PC-9 (cell line): Measurements from ENCODE around the gene SPATA2. TPM values are rescaled to one million over a fixed set of nuclear protein-coding genes. Genes with fewer than 3 reads are reported as not detected.

Source experiments
- BruUV-seq: library from RNA; stranded (reverse); fragments of 400-500 nt; replicated peaks from 2 replicates; lab custom pipeline; 2021; lab: Mats Ljungman, UMichigan
- CTCF ChIA-PET: fragments of 300-600 bp; sonication (Branson Sonifier 250); formaldehyde crosslinking; loops from one replicate; lab custom pipeline; 2022; ENCODE audit warnings: antibody characterized with exemption; lab: Charles Lee
- POLR2A ChIA-PET: fragments of 300-600 bp; sonication (Branson Sonifier 250); formaldehyde crosslinking; loops from one replicate; lab custom pipeline; 2022; ENCODE audit warnings: antibody characterized with exemption; ENCODE audit not compliant: unreplicated experiment; lab: Charles Lee
- DNase-seq, 2 experiments: peaks; one replicate each; pipeline versions ENCODE4 v3.0.0 to v3.0.0-alpha.2; 2015 to 2022; ENCODE audit warnings: mixed read lengths in 1 of 2
- H2AFZ ChIP-seq: fragments of 200-600 bp; sonication (generic); 2 replicates; pipeline ENCODE4 v1.8.1; 2017; ENCODE audit warnings: antibody characterized with exemption
- H3F3A ChIP-seq: fragments of 200-600 bp; sonication (generic); 2 replicates; pipeline ENCODE4 v1.8.1; 2017; ENCODE audit warnings: antibody characterized with exemption, mild to moderate bottlenecking, low read depth; ENCODE audit not compliant: insufficient read depth
- H3K27ac ChIP-seq: fragments of 200-600 bp; sonication (generic); 2 replicates; pipeline ENCODE4 v1.6.1; 2016; ENCODE audit warnings: mixed run types
- H3K27me3 ChIP-seq: fragments of 200-600 bp; sonication (generic); 2 replicates; pipeline ENCODE4 v1.6.1; 2016; ENCODE audit warnings: low read depth, mixed run types; ENCODE audit not compliant: insufficient read depth
- H3K36me3 ChIP-seq: fragments of 200-600 bp; sonication (generic); 2 replicates; pipeline ENCODE4 v1.6.1; 2016; ENCODE audit warnings: low read depth, mixed run types
- H3K4me1 ChIP-seq: fragments of 200-600 bp; sonication (generic); replicated peaks from 2 replicates; pipeline ENCODE4 v1.6.1; 2016; ENCODE audit warnings: mixed run types; ENCODE audit not compliant: insufficient read depth
- H3K4me2 ChIP-seq: fragments of 200-600 bp; sonication (generic); 2 replicates; pipeline ENCODE4 v1.6.1; 2017; ENCODE audit warnings: mixed run types
- H3K4me3 ChIP-seq: fragments of 200-600 bp; sonication (generic); 2 replicates; pipeline ENCODE4 v1.6.1; 2016; ENCODE audit warnings: mixed run types
- H3K79me2 ChIP-seq: fragments of 200-600 bp; sonication (generic); 2 replicates; pipeline ENCODE4 v1.6.1; 2017; ENCODE audit warnings: low read depth, mixed run types
- H3K9me2 ChIP-seq: fragments of 200-600 bp; sonication (generic); 2 replicates; pipeline ENCODE4 v1.8.1; 2017; ENCODE audit warnings: mild to moderate bottlenecking; ENCODE audit not compliant: insufficient read depth
- H3K9me3 ChIP-seq: fragments of 200-600 bp; sonication (generic); 2 replicates; pipeline ENCODE4 v1.8.1; 2016; ENCODE audit warnings: low read depth; ENCODE audit not compliant: insufficient read depth
- H4K20me1 ChIP-seq: fragments of 200-600 bp; sonication (generic); 2 replicates; pipeline ENCODE4 v1.8.1; 2017; ENCODE audit not compliant: insufficient read depth
- EZH2 ChIP-seq: fragments of 200-600 bp; sonication (generic); IDR thresholded peaks from 2 replicates; pipeline ENCODE4 v1.8.0; 2017; ENCODE audit warnings: antibody characterized with exemption, low read depth
- intact Hi-C: fragments of 100-400 bp; cut with micrococcal nuclease; formaldehyde crosslinking; loops from one replicate; pipeline ENCODE4 v1.10.0; 2022; ENCODE audit not compliant: unreplicated experiment
- total RNA-seq: library from RNA; stranded (reverse); gene quantifications from 2 replicates; pipeline ENCODE4 v1.2.3, GENCODE V29; 2021
- TF ChIP-seq, protein P1 (sequence below): fragments of 200-600 bp; sonication (generic); conservative IDR thresholded peaks from 2 replicates; pipeline ENCODE4 v1.6.1; 2017; ENCODE audit warnings: mixed run types, antibody characterized with exemption, mild to moderate bottlenecking, moderate library complexity

SPATA2 gene
- total RNA-seq, 1 experiment from 2014 or later, result 10.9 TPM

DNA sequence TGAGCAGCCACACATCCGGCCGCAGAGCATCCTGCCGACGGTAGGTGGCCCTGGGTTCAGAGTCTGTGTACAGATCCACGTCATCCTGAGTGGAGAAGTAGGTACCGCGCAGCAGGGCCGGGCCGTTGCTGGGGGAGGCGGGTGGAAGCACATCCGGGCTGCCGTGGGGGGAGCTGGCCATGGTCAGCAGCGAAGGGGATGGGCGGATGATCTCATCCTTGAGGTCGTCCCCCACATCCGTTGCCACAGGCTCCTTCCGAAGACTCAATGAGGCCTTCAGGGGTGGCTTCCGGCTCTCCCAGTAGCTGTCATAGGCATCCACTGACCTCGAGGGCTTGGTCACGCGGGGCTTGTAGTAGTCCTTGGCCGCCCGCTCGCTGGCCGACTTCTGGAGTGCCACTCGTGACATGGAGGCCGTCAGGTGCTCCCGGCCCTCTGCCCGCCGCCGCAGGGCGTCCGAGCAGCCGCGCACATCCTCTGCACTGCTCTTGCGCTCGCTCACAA lies 9.2 kb downstream of the SPATA2 start:
- Histone ChIP-seq H3K79me2 (peaks cover 19% of the 10 kb centered on the region), H3K27ac (no peak overlapping the region), H3K9me3 (no peaks in the 10 kb centered on the region), H3K27me3 (no peaks in the 10 kb centered on the region), H3K4me3 (no peak overlapping the region), H4K20me1 (peaks cover 24% of the 10 kb centered on the region), H2AFZ (no peak overlapping the region), H3F3A (peaks cover 25% of the 10 kb centered on the region; the same call in 1 of the 2 replicates), H3K36me3 (peaks cover 48% of the 10 kb centered on the region), H3K9me2 (no peaks in the 10 kb centered on the region), H3K4me1 (no peaks in the 10 kb centered on the region), H3K4me2 (no peak overlapping the region)
- TF ChIP-seq EZH2, result no peak
- TF ChIP-seq, protein P1, sequence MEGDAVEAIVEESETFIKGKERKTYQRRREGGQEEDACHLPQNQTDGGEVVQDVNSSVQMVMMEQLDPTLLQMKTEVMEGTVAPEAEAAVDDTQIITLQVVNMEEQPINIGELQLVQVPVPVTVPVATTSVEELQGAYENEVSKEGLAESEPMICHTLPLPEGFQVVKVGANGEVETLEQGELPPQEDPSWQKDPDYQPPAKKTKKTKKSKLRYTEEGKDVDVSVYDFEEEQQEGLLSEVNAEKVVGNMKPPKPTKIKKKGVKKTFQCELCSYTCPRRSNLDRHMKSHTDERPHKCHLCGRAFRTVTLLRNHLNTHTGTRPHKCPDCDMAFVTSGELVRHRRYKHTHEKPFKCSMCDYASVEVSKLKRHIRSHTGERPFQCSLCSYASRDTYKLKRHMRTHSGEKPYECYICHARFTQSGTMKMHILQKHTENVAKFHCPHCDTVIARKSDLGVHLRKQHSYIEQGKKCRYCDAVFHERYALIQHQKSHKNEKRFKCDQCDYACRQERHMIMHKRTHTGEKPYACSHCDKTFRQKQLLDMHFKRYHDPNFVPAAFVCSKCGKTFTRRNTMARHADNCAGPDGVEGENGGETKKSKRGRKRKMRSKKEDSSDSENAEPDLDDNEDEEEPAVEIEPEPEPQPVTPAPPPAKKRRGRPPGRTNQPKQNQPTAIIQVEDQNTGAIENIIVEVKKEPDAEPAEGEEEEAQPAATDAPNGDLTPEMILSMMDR, result no peak
- ChIA-PET POLR2A (no interaction called here), CTCF (interaction anchor here (0.6 kb wide), 1 partner anchor 9 kb away, joined by 4 read pairs; the partner anchor contains the start of gene SPATA2)
- DNase-seq, result no peak
- no TSS peak for BruUV-seq
- intact Hi-C loops, result no loop called here

DNA sequence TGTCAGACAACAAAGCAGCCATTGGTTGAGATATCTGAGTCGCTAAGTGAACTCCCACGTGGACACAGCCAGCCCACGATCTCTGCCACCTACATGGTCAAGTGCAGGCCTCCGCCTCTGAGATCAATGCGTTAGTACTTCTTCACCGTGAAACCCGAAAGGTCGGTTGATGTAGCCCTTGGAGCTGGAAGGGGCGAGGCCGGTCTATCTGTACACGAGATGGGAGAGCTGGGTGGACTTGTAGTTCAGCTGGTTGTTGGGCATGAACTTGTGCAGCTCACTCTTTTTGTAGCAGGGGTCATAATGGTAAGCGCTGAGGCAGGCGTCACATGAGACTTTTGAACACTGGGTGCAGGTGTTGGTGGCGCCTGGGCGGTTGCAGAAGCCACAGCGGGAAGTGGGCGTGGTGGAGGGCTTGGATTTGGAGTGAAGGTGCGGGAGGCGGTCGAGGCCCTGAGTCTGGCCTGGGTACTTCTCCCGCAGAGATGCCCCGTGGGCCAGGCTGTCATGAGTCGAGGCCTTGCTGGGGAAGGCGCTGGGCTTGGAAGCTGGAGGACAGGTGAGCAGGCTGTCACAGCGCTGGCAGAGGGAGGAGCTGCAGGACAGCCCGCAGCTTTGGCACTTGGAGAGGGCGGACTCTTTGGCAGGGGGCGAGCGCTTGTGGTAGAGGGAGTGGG lies 9.8 kb downstream of the SPATA2 start:
- no peak for DNase-seq
- intact Hi-C loops, result no loop called here
- Histone ChIP-seq H3K79me2 (peaks cover 13% of the 10 kb centered on the region), H3K36me3 (peaks cover 48% of the 10 kb centered on the region), H3K9me3 (no peaks in the 10 kb centered on the region), H2AFZ (no peak overlapping the region), H3K4me1 (no peaks in the 10 kb centered on the region), H3K27me3 (no peaks in the 10 kb centered on the region), H3K9me2 (no peaks in the 10 kb centered on the region), H4K20me1 (peaks cover 18% of the 10 kb centered on the region), H3K27ac (no peak overlapping the region), H3F3A (peaks cover 30% of the 10 kb centered on the region; the same call in 1 of the 2 replicates), H3K4me2 (no peak overlapping the region), H3K4me3 (no peak overlapping the region)
- TF ChIP-seq EZH2, result no peak
- TF ChIP-seq, protein P1, result no peak
- no TSS peak for BruUV-seq
- ChIA-PET POLR2A (no interaction called here), CTCF (no interaction called here)

DNA sequence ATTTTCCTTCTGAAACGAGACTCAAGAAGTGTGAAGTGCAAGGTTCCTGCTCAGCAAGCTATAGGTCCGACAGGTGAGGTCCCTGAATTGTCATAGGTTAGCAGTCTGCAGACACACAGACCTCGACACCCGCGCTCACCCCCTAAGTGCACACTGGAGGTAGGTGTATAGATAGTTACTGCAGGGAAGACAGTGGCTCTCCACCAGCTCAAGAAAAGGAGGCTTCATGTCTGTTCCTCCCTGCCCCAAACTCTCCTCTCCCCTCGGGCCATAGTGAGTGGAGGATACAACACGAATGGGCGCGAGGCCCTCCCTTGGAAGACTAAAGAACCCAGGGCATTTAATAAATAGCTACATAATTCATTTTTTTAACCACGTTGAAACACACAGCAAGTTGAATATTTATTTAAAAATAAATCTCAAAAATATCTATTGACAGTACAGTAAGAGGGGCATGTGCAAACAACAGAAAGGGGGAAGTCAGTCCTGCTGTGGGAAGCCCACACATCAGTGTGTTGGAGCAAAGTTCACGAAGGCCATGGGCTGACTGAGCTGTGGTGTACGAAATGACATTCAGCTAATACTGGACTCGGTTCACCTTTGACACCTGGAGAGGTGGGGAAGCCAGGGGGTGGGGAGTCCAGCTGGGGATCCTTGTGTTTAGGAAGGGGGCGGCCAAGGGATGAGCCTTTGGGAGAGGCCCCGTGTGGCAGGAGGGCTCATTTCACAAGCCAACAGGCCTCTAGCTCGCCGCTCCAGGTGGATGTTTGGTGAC lies 10.7 kb downstream of the SPATA2 start:
- ChIA-PET CTCF (interaction anchor here (0.6 kb wide), 3 partner anchors 377 to 549 kb away, joined by 3 to 8 read pairs (median 6); no protein-coding TSS in a partner anchor), POLR2A (no interaction called here)
- no peak overlapping the region for H3K4me3 ChIP-seq
- DNase-seq, result no peak
- no peaks in the 10 kb centered on the region for H3K9me3 ChIP-seq
- no peak overlapping the region for H2AFZ ChIP-seq
- no TSS peak for BruUV-seq
- intact Hi-C loops, result no loop called here
- no peaks in the 10 kb centered on the region for H3K9me2 ChIP-seq
- H3K27me3 ChIP-seq, result no peaks in the 10 kb centered on the region
- H3K4me1 ChIP-seq, result 0 out of 2 replicates have a peak, but pooled peaks cover 4% of the 10 kb centered on the region
- peaks cover 4% of the 10 kb centered on the region; the same call in 1 of the 2 replicates for H3K79me2 ChIP-seq
- H3K36me3 ChIP-seq, result peaks cover 40% of the 10 kb centered on the region
- H4K20me1 ChIP-seq, result peaks cover 9% of the 10 kb centered on the region
- no peak overlapping the region for H3K27ac ChIP-seq
- H3K4me2 ChIP-seq, result no peak overlapping the region
- peaks cover 39% of the 10 kb centered on the region; the same call in 1 of the 2 replicates for H3F3A ChIP-seq
- TF ChIP-seq EZH2, result no peak
- TF ChIP-seq, protein P1, result no peak
